Fibroblast of skin of scalp (primary cell): ENCODE results near the gene LPIN1.

Source experiments
- DNase-seq: peaks from one replicate; pipeline ENCODE4 v3.0.0-alpha.2; 2013

The LPIN1 gene

DNA sequence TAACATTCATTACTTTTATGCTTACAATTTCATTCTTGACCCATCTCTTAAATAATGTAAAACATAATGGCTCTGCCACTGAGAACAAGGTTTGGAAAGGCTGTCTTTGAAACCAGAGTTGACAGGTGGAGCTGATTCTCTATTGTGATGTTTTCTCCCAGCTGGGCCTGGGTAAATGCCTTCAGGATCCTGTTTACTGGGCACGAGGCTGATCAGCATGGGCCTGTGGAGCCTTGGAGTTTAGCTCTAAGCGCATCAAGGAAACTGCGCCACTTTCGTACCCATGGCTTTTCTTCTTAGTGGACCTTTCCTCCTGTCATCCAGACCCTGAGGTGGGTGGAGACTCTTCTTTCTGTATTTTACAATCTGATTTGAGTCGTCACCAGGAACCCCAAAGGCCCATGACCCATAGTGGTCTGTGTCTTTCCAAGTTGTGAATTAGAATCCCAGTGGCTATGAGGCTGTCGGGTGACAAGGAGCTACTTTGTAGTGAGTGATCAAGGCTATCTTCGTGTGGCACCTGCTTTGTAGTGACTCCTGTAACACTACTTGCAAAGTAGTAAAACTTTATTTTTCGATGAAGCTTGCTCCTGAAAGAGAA lies 123.1 kb downstream of the LPIN1 start:
- DNase-seq = no peak

DNA sequence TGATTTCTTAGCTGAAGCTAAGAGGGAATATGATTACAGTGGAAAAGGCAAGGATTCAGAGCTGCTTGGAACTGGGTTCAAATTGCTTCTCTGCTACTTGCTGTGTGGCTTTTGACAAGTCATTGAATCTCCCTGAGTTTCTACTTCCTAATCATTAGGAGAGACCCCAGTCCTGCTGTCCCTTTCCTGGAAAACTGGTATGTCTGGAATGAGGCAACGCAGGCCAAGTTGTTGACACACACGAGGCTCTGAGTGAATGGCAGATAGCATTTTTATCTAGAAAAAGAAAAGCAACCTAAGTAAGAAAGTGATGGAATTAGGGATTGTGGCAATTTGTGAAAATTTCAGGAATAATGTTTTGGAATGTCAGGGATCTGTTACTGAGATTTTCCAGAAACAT lies 123.6 kb downstream of the LPIN1 start:
- DNase-seq = no peak

DNA sequence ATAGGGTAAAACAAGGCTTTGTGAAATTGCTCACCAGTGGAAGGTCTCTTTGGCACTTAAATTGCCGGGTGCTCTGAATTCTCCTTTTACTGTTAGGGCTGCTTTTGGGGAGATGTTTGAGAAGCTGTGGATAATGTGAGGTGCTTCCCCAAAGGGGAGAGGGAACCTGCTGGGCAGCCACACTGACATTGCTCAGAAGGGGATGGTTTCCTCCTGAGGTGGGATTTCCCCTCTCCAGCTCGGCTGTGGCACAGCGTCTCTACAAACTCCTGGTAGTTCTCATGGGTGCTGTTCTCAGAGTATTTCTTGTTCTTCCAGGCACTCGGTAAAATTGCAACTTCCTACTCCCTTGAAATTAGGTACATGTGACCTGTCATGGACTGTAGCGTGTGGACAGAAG lies 124.2 kb downstream of the LPIN1 start:
- DNase-seq = no peak

DNA sequence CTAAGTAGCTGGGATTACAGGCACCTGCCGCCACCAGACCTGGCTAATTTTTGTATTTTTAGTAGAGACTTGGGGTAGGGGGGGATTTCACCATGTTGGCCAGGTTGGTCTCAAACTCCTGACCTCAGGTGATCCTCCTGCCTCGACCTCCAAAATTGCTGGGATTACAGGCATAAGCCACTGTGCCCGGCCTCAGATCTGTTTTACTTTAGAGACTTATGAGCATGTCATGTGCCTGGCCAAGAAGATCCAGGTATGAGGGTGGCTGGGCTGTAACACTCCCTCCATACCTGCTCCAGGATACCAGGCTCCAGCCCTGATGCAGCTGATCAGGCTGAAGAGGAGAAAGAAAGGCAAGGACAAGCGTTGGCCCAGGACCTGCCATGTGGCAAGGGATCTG lies 125.0 kb downstream of the LPIN1 start:
- DNase-seq = no peak

DNA sequence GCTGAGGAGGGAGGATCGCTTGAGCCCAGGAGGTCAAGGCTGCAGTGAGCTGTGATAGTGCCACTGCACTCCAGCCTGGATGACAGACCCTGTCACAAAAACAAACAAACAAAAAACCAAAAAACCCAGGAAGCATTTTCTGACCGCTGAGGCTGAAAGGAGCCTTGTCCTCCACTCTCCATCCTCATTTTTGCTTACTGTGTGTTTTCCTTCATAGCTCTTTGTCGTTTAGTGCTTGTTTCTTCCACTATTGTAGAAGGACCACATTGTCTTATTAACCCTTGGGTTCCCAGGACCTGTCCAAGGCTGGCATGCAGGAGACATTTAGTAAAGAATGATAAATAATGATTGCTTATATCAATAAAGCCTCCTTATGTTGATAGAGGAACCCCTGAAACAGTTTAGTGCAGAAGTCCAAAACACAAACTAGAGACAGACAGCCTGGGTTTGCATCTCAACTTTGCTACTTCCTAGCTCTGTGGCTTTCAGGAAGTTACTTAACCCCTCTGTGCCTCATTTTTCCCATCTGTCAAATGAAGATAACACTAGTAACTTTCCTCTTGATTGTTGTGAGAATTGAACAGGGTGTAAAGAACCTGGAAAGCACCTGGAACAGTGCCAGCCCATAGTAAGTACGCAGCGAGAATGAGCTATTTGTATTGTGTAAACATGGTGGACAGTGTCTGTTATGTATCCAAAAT lies 126.0 kb downstream of the LPIN1 start:
- DNase-seq = no peak

DNA sequence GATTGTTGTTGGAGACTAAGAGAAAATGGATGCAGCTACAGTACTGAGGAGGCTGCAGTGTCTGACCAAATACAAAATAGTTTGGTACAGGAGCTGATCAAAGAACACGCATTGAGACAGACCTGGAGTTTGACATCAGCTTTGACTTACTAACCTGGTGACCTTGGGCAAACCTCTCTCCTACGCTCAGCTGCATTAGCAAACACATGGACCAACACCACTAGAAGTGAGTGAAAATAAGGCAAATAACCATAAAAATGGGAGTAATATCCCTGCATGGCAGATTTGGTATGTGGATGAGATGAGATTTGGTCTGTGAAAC lies 126.5 kb downstream of the LPIN1 start:
- DNase-seq = no peak

DNA sequence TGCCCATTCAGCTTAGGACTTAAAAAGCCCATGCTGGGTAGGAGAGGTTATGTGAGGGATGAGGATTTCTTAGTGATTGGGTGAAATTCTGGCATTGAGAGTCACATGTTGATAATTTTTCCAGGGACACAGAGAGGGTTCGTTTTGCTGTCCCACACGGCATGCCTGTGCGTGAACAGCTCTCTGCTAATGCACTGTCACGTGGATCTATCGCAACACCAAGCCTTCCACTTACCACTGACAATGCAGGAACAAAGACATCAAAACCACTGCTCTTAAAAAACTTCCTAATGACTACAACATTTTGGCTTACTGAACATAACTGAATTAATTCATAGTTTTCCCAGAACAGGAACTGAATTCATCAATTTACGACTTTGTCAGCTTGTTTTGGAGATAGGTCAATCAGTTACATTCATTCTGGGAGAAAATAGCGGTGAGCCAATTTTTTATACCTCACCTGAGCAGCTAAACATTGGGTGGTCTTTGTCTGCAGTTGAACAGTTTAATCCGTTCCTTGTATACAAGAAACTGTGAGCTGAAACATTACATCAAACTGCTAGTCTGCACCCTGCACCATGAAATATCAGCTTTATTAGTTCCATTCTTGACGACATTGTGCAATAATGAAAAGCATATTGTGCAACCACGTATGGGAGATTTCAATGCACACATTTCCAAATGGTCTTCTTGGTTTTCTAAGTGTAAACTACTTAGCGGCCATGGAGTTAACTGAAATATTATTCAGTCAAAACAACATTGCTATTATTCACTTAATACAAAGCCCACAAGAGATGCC lies 127.1 kb downstream of the LPIN1 start:
- peak; percentile 61 for DNase-seq

DNA sequence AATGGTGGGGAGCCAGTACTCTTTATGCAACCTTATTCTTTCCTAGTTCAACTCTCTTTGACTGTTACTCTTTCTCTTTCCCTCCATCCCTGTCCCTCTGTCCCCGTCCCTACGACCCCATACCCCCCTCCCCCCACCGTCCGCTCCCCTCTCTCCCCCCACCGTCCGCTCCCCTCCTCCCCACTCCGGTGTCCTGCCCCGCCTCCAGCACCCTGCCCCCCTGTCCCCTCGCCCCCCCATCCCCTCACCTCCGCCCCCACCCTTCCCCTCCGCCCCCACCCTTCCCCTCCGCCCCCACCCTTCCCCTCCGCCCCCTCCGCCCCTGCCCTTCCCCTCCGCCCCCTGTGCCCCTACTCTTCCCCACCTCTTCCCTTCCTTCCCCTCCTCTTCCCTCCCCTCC lies 128.4 kb downstream of the LPIN1 start:
- no peak for DNase-seq

DNA sequence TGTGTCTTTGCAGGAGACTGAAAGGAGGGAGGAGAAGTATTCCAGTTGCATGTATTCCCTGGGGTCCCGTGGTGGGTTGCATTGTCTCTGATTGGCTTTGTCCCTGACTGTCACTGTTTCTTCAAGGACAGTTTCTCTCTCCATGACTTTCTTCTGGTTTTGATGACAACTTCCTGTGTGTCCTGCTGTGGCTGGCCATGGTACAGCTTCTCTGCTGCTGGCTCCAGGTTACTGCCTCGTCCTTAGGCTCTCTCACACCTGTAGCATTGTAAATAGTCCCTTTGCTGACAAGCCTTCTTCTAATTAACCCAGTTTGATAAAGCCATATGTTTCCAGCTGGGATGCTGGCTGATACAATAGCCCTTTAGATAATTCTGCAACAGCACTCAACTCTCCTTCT lies 129.0 kb downstream of the LPIN1 start:
- no peak for DNase-seq

DNA sequence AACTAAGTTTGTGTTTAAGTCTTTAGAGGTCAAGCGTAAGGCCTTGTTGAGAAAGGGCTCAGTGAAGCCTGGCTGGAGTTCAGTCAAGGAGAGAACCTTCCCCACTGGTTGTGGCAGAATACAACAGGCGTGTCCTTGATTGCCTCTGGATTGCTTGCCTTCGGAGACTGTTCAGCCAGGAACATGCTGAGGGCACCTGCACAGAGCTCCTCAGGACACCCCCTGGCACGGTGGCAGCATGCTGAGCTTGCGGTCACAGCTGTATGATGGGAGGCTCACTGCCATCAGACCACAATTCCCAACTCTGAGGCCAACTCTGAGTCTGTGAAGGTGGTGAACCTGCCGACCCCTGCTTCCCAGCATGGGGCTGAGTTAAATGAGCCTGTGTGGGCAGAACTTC lies 130.0 kb downstream of the LPIN1 start:
- no peak for DNase-seq

DNA sequence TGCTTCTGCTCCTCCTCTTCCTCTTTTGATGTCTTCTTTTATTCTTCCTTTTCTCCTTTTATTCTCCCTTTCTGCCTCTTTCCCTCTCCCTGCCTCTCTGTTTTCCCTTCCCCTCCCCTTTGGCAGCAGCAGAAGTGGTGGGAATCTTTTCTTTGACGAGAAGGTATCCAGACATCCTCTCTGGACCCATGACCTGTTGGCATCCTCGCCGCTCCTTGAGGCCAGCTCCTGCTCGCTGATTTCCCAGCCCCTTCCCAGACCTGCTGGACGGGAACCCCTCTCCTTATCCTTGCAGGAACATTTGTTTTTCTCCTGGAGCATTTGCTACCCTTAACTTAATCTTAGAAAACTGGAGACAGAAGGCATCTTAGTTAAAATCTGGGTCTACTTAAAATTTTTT lies 130.5 kb downstream of the LPIN1 start:
- no peak for DNase-seq
